Fibroblast of villous mesenchyme (primary cell): ENCODE data around the gene SLC39A11. TPM values are rescaled to one million over a fixed set of nuclear protein-coding genes. Genes with fewer than 3 reads are reported as not detected.

Experiments used
- DNase-seq: peaks from one replicate; pipeline ENCODE4 v3.0.0-alpha.2; 2010; ENCODE audit warnings: low read depth
- H3K4me3 ChIP-seq: 2 replicates; pipeline ENCODE4 v1.5.1; 2011; ENCODE audit warnings: low read depth, mild to moderate bottlenecking, low read length
- CTCF ChIP-seq: IDR thresholded peaks from 2 replicates; pipeline ENCODE4 v1.5.1; 2012; ENCODE audit warnings: low read depth, mild to moderate bottlenecking, low read length; ENCODE audit not compliant: insufficient read depth
- total RNA-seq: library from RNA; depleted of rRNA; stranded (reverse); fragments of >200 nt; gene quantifications from 2 replicates; pipeline ENCODE4 v1.2.3, GENCODE V29; 2012

SLC39A11 gene
- total RNA-seq, 1 donor: 16.0 TPM

GRCh38 chr17:72840019-72840418 is 252.5 kb downstream of the SLC39A11 start:
- TF ChIP-seq CTCF: no peak
- no peak for DNase-seq
- H3K4me3 ChIP-seq: no peak overlapping the region

GRCh38 chr17:72839131-72839725 is 253.3 kb downstream of the SLC39A11 start:
- no peak for DNase-seq
- no peak for TF ChIP-seq CTCF
- H3K4me3 ChIP-seq: no peak overlapping the region

- TF ChIP-seq CTCF: no peak
- no peak overlapping the region for H3K4me3 ChIP-seq
- DNase-seq: no peak
These were observed 253.9 kb downstream of the SLC39A11 start for GRCh38 chr17:72838581-72838980.

GRCh38 chr17:72838068-72838467 is 254.4 kb downstream of the SLC39A11 start:
- TF ChIP-seq CTCF: no peak
- no peak overlapping the region for H3K4me3 ChIP-seq
- DNase-seq: no peak

- TF ChIP-seq CTCF: no peak
- no peak overlapping the region for H3K4me3 ChIP-seq
- DNase-seq: no peak
These were observed 255.2 kb downstream of the SLC39A11 start for GRCh38 chr17:72837335-72837734.

GRCh38 chr17:72833128-72833765 is 259.2 kb downstream of the SLC39A11 start:
- no peak for TF ChIP-seq CTCF
- DNase-seq: no peak
- no peak overlapping the region for H3K4me3 ChIP-seq

GRCh38 chr17:72832306-72832705 is 260.2 kb downstream of the SLC39A11 start:
- DNase-seq: no peak
- no peak for TF ChIP-seq CTCF
- no peak overlapping the region for H3K4me3 ChIP-seq
